B cell (primary cell): ENCODE measurements around the gene TMEM222.

ENCODE experiments used
- CTCF ChIP-seq: fragments of 200-600 bp; IDR thresholded peaks from one replicate; pipeline ENCODE4 v1.8.0; 2022; ENCODE audit warnings: antibody characterized with exemption, mild to moderate bottlenecking
- EZH2 ChIP-seq: IDR thresholded peaks from 2 replicates; pipeline ENCODE4 v1.6.1; 2012; ENCODE audit warnings: borderline replicate concordance, low read depth, mild to moderate bottlenecking, moderate library complexity, low read length; ENCODE audit not compliant: insufficient read depth, poor library complexity, severe bottlenecking

DNA sequence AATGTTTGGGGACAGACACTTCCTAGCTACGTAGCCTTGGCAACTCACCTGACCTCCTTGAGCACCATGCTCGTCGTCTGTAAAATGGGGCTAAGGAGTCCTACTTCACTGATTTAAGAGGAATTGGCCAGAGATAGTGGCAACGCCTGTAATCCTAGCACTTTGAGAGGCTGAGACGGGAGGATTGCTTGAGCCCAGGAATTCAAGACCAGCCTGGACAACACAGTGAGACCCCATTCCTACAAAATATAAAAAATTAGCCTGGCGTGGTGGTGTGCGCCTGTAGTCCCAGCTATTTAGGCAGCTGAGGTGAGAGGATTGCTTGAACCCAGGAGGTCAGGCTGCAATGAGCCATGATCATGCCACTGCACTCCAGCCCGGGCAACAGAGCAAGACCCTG, 24.4 kb downstream of the TMEM222 start:
- TF ChIP-seq CTCF (no peak), EZH2 (no peak)
